IMR-90 (cell line): ENCODE results near the gene DNAJC28. TPM values are rescaled to one million over a fixed set of nuclear protein-coding genes. Genes with fewer than 3 reads are reported as not detected.

Experiments
- ATAC-seq: fragments of 200-7000 bp; cut with Tn5 transposase; 2 replicates; pipeline ENCODE4 v1.9.1; 2020; ENCODE audit warnings: low read depth, mild to moderate bottlenecking, moderate library complexity
- BruUV-seq: library from RNA; stranded (reverse); fragments of 400-500 nt; replicated peaks from 2 replicates; lab custom pipeline; 2021; lab: Mats Ljungman, UMichigan
- CTCF ChIA-PET: fragments of 300-600 bp; formaldehyde crosslinking; extraction: SDS; loops from one replicate; lab custom pipeline; 2021; ENCODE audit warnings: antibody characterized with exemption; lab: Yijun Ruan, JAX
- POLR2A ChIA-PET: fragments of 300-600 bp; sonication (Branson Sonifier 250); formaldehyde crosslinking; loops from one replicate; lab custom pipeline; 2022; ENCODE audit warnings: antibody characterized with exemption; ENCODE audit not compliant: unreplicated experiment; lab: Charles Lee
- DNase-seq: peaks from one replicate; pipeline ENCODE4 v3.0.0; 2013
- H2AFZ ChIP-seq: replicated peaks from 2 replicates; pipeline ENCODE3; 2013; ENCODE audit warnings: low read length, mild to moderate bottlenecking; ENCODE audit not compliant: poor library complexity
- H2AK5ac ChIP-seq: 2 replicates; pipeline ENCODE4 v1.6.1; 2013; ENCODE audit warnings: low read depth, low read length, inconsistent platforms
- H2AK9ac ChIP-seq: replicated peaks from 2 replicates; pipeline ENCODE3; 2013; ENCODE audit warnings: mild to moderate bottlenecking, low read depth, low read length, moderate library complexity; ENCODE audit not compliant: poor library complexity
- H2BK120ac ChIP-seq: 2 replicates; pipeline ENCODE4 v1.6.1; 2013; ENCODE audit warnings: low read depth, low read length, inconsistent platforms
- H2BK15ac ChIP-seq: 3 replicates; pipeline ENCODE4 v1.6.1; 2013; ENCODE audit warnings: low read depth, low read length, inconsistent platforms
- H2BK20ac ChIP-seq: 2 replicates; pipeline ENCODE4 v1.6.1; 2013; ENCODE audit warnings: low read depth, mild to moderate bottlenecking, inconsistent platforms, low read length, moderate library complexity
- H2BK5ac ChIP-seq: 2 replicates; pipeline ENCODE4 v1.6.1; 2013; ENCODE audit warnings: mild to moderate bottlenecking, low read depth, low read length, inconsistent platforms; ENCODE audit not compliant: poor library complexity, severe bottlenecking
- H3K14ac ChIP-seq: replicated peaks from 2 replicates; pipeline ENCODE4 v1.6.1; 2013; ENCODE audit warnings: low read depth, low read length, inconsistent platforms
- H3K18ac ChIP-seq: 2 replicates; pipeline ENCODE4 v1.6.1; 2013; ENCODE audit warnings: low read depth, low read length, control low read depth
- H3K23ac ChIP-seq: 2 replicates; pipeline ENCODE4 v1.6.1; 2013; ENCODE audit warnings: low read depth, low read length, inconsistent platforms
- H3K27ac ChIP-seq: 2 replicates; pipeline ENCODE4 v1.5.1; 2013; ENCODE audit warnings: mild to moderate bottlenecking, control low read depth, low read length; ENCODE audit not compliant: insufficient read depth
- H3K27me3 ChIP-seq: 2 replicates; pipeline ENCODE4 v1.6.1; 2013; ENCODE audit warnings: low read length; ENCODE audit not compliant: control insufficient read depth, insufficient read depth
- H3K36me3 ChIP-seq: 2 replicates; pipeline ENCODE4 v1.6.1; 2013; ENCODE audit warnings: low read length, mixed read lengths; ENCODE audit not compliant: control insufficient read depth, insufficient read depth
- H3K4ac ChIP-seq: 2 replicates; pipeline ENCODE4 v1.6.1; 2013; ENCODE audit warnings: low read depth, low read length, inconsistent platforms
- H3K4me1 ChIP-seq: 2 replicates; pipeline ENCODE4 v1.6.1; 2013; ENCODE audit warnings: low read length, mixed read lengths; ENCODE audit not compliant: control insufficient read depth, insufficient read depth
- H3K4me2 ChIP-seq: 2 replicates; pipeline ENCODE4 v1.6.1; 2013; ENCODE audit warnings: low read depth, mild to moderate bottlenecking, control low read depth, low read length, moderate library complexity
- H3K4me3 ChIP-seq: 2 replicates; pipeline ENCODE4 v1.5.1; 2013; ENCODE audit warnings: low read depth, mild to moderate bottlenecking, control low read depth, low read length, moderate library complexity; ENCODE audit not compliant: insufficient read depth
- H3K56ac ChIP-seq: 2 replicates; pipeline ENCODE4 v1.6.1; 2013; ENCODE audit warnings: low read length, inconsistent platforms; ENCODE audit not compliant: insufficient read depth; ENCODE audit errors: extremely low read depth
- H3K79me1 ChIP-seq, 2 experiments: 2 replicates each; pipeline ENCODE4 v1.6.1; 2013; ENCODE audit warnings: low read length in 2 of 2, inconsistent platforms in 1 of 2, low read depth in 1 of 2
- H3K9ac ChIP-seq: 2 replicates; pipeline ENCODE4 v1.6.1; 2013; ENCODE audit warnings: low read depth, low read length, control low read depth
- H3K9me1 ChIP-seq: 2 replicates; pipeline ENCODE4 v1.6.1; 2013; ENCODE audit warnings: low read length, inconsistent platforms; ENCODE audit not compliant: insufficient read depth
- H3K9me3 ChIP-seq: 2 replicates; pipeline ENCODE4 v1.6.1; 2013; ENCODE audit warnings: low read length; ENCODE audit not compliant: control insufficient read depth, insufficient read depth
- H4K20me1 ChIP-seq: 2 replicates; pipeline ENCODE4 v1.6.1; 2013; ENCODE audit warnings: low read length, inconsistent platforms; ENCODE audit not compliant: insufficient read depth
- H4K5ac ChIP-seq: 2 replicates; pipeline ENCODE4 v1.6.1; 2013; ENCODE audit warnings: mild to moderate bottlenecking, low read depth, low read length, control low read depth
- H4K8ac ChIP-seq, 2 experiments: 2 replicates each; pipeline ENCODE4 v1.6.1; 2013; ENCODE audit warnings: low read depth in 2 of 2, low read length in 2 of 2, control low read depth in 1 of 2, inconsistent platforms in 1 of 2
- H4K91ac ChIP-seq: 2 replicates; pipeline ENCODE4 v1.6.1; 2013; ENCODE audit warnings: low read depth, low read length, inconsistent platforms; ENCODE audit not compliant: insufficient read depth
- MAZ ChIP-seq: IDR thresholded peaks from 2 replicates; pipeline ENCODE4 v1.6.1; 2012; ENCODE audit warnings: low read depth, mild to moderate bottlenecking, low read length, improper control_type of control experiment, moderate library complexity, borderline replicate concordance
- WGBS, 2 experiments: methylation state at CpG; one replicate each; pipeline versions ENCODE4 v1.1.5 to v1.1.7; 2013; ENCODE audit warnings: missing lambda C conversion rate in 2 of 2; ENCODE audit not compliant: insufficient read length in 1 of 2; ENCODE audit errors: extremely low coverage in 2 of 2; 5-methylcytosine and 5-hydroxymethylcytosine counted together
- dilution Hi-C: fragments of 300-500 bp; cut with HindIII; formaldehyde crosslinking; loops from one replicate; pipeline ENCODE4 v1.14.3; 2018; ENCODE audit warnings: low sequenced_read_pairs; ENCODE audit not compliant: unreplicated experiment
- in situ Hi-C: fragments of 300-500 bp; cut with MboI; formaldehyde crosslinking; loops from 3 replicates; pipeline ENCODE4 v1.14.3; 2019; ENCODE audit warnings: low sequenced_read_pairs, inconsistent platforms, mixed read lengths
- intact Hi-C: fragments of 100-400 bp; cut with micrococcal nuclease; formaldehyde crosslinking; loops from 2 replicates; pipeline ENCODE4 v1.10.0; 2022
- polyA plus RNA-seq, 3 experiments: library from polyadenylated mRNA; depleted of rRNA; stranded (reverse); fragments of >200 nt; gene quantifications; 2 replicates each; pipeline ENCODE4 v1.2.3, GENCODE V29; 2012; ENCODE audit warnings: low replicate concordance in 1 of 3
- total RNA-seq: library from RNA; depleted of rRNA; stranded (reverse); fragments of >200 nt; gene quantifications from 2 replicates; pipeline ENCODE4 v1.2.3, GENCODE V29; 2012

The DNAJC28 gene
- total and polyA plus RNA-seq, 2 of the 4 experiments (the other 2 are of a cell fraction), result 0.54 to 0.65 TPM

- no peak overlapping the region for H2BK15ac ChIP-seq
- H3K9me1 ChIP-seq, result no peaks in the 10 kb centered on the region
- H2AK9ac ChIP-seq, result no peak overlapping the region
- peaks cover 7% of the 10 kb centered on the region; the same call in 1 of the 2 replicates for H3K4me1 ChIP-seq
- no peak overlapping the region for H3K4ac ChIP-seq
- H3K36me3 ChIP-seq, result peaks cover 45% of the 10 kb centered on the region
- dilution Hi-C loops (no loop called here), in situ Hi-C loops (no loop called here), intact Hi-C loops (no loop called here)
- H2AK5ac ChIP-seq, result no peak overlapping the region
- H3K9ac ChIP-seq, result no peak overlapping the region
- H4K20me1 ChIP-seq, result no peaks in the 10 kb centered on the region
- TF ChIP-seq MAZ, result no peak
- no peak overlapping the region for H3K4me3 ChIP-seq
- no peak overlapping the region for H3K27ac ChIP-seq
- H3K23ac ChIP-seq, result no peak overlapping the region
- no peak overlapping the region for H3K4me2 ChIP-seq
- H3K14ac ChIP-seq, result no peak overlapping the region
- H2BK120ac ChIP-seq, result no peak overlapping the region
- no peak overlapping the region for H3K56ac ChIP-seq
- no peaks in the 10 kb centered on the region for H3K27me3 ChIP-seq
- 100% methylated on average over 1 of the region's 3 CpGs; no CpG with 5 or more reads in 1 of the 2 experiments for WGBS, 2 experiments
- H2AFZ ChIP-seq, result no peak overlapping the region
- H4K5ac ChIP-seq, result no peak overlapping the region
- H3K18ac ChIP-seq, result no peak overlapping the region
- ChIA-PET CTCF (interaction anchor here (1.4 kb wide), 1 partner anchor 22 kb away, joined by 5 read pairs; no protein-coding TSS in a partner anchor), POLR2A (no interaction called here)
- no peak for ATAC-seq
- H2BK5ac ChIP-seq, result no peak overlapping the region
- no peaks in the 10 kb centered on the region for H3K79me1 ChIP-seq
- no peak overlapping the region for H2BK20ac ChIP-seq
- DNase-seq, result no peak
- no peak overlapping the region for H4K8ac ChIP-seq
- no peak overlapping the region for H4K91ac ChIP-seq
- no TSS peak for BruUV-seq
- H3K9me3 ChIP-seq, result no peaks in the 10 kb centered on the region
Observed at GRCh38 chr21:33512481-33512880, 21.0 kb upstream of the DNAJC28 start.
